ENCODE measurements around the gene BRAF.
A peak's percentile ranks its signal among the peaks of the same experiment; 100 is the strongest.
"Not testable (repeated sequence)": the region's sequence is repeated elsewhere in the genome, so short reads cannot be mapped to it uniquely, and the experiment has no call there.

BRAF gene

GRCh38 chr7:140924821-140925421 lies at the start of gene BRAF:
TSS of gene BRAF (minus strand) at chr7:140924929. CDS start at chr7:140924703, 226 bp downstream.
- DNase-seq (ENCODE audit: low spot score), result peak; percentile 86

GRCh38 chr7:140972876-140973829 lies 48.4 kb upstream of the BRAF start:
- no peak for DNase-seq (ENCODE audit: low spot score)

GRCh38 chr7:140972344-140972743 lies 47.6 kb upstream of the BRAF start:
- no peak for DNase-seq (ENCODE audit: low spot score)

- DNase-seq (ENCODE audit: low spot score), result no peak
Measured at GRCh38 chr7:140967438-140967837, 42.7 kb upstream of the BRAF start.

GRCh38 chr7:140966561-140967233 lies 42.0 kb upstream of the BRAF start:
- DNase-seq (ENCODE audit: low spot score), result no peak

- no peak for DNase-seq (ENCODE audit: low spot score)
Measured at GRCh38 chr7:140961117-140961516, 36.4 kb upstream of the BRAF start.

DNA sequence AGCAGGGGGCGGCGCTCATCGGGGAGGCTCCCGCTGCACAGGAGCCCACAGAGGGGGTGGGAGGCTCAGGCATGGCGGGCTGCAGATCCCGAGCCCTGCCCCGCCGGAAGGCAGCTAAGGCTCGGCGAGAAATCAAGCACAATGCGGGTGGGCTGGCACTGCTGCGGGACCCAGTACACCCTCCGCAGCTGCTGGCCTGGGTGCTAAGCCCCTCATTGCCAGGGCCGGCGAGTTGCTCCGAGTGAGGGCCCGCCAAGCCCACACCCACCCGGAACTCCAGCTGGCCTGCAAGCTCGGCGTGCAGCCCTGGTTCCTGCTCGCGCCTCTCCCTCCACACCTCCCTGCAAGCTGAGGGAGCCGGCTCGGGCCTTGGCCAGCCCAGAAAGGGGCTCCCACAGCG lies 32.3 kb upstream of the BRAF start:
- not testable (repeated sequence) for DNase-seq (ENCODE audit: low spot score)

- no peak for DNase-seq (ENCODE audit: low spot score)
Measured at GRCh38 chr7:140945940-140946339, 21.2 kb upstream of the BRAF start.

GRCh38 chr7:140942242-140942641 lies 17.5 kb upstream of the BRAF start:
- DNase-seq (ENCODE audit: low spot score), result not testable (repeated sequence)

GRCh38 chr7:140940898-140941297 lies 16.2 kb upstream of the BRAF start:
- DNase-seq (ENCODE audit: low spot score), result no peak

DNA sequence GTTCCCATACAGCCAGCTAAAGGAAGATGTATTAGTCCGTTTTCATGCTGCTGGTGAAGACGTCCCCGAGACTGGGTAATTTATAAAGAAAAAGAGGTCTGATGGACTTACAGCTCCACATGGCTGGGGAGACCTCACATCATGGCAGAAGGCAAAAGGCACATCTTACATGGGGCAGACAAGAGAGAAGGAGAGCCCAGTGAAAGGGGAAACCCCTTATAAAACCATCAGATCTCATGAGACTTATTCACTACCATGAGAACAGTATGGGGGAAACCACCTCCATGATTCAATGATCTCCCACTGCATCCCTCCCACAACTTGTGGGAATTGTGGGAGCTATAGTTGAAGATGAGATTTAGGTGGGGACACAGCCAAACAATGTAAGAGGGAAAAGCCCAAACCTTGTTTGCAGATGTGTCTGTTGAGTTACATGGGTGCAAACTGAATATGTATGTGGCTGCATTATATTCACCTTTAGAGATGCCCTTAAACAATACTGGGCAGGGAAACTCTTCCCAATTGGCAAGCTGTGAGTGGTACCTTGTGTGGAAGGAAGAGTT lies 13.1 kb upstream of the BRAF start:
- no peak for DNase-seq (ENCODE audit: low spot score)

DNA sequence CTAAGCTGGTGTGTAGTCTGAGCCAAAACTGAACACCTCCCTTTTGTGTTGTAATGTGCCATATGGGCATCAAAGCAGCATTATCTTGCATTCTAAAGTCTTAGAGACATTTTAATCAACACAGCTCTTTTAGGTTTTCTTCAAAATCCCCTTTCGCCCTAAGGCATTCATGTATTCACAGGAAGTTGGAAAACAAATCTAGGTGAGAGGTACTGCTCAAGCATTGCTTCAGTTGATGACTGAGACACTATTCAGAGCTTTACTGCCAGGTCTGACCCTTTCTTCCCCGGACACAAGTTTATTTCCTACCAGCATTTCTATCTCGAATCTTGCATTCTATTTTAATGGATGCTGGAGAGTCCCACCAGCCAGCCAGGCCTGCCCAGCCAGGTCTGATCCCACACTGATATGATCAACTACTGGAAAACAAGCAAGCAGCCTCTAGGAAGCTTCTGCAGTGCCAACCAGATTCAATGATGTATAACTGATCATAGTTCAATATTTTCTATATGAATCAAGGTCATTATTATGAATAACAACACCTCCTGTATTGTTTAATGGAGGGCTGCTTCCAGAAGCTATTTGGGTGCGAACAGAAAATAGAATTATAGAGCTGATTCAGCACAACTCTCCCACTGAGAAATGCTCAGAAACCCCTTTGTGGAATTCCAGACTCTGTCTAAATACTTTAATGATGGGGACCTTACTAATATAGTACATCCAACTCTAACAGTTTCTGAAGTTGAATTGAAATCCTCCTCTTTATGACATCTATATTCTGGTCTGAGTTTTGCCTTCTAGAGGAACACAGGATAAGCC lies 4.0 kb upstream of the BRAF start:
- DNase-seq (ENCODE audit: low spot score), result no peak

GRCh38 chr7:140927945-140928344 lies 3.2 kb upstream of the BRAF start:
- DNase-seq (ENCODE audit: low spot score), result not testable (repeated sequence)

DNA sequence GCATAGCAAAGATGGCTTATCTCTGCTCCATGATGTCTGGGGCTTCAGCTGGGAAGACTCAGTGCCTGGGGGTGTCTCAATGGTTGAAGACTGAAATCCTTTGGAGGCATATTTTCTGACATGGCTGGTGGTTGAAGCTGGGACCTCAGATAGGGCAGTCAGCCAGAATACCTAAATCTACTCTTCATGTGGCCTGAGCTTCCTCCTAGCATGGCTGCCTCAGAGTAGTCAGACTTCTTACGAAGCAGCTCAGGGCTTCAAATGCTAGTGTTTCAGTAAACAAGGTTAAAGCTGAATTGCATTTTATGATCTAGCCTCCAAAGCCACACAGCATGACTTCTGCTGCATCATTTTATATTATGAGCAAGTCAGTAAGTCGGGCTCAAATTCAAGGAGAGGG lies 2.6 kb upstream of the BRAF start:
- DNase-seq (ENCODE audit: low spot score), result no peak

- DNase-seq (ENCODE audit: low spot score), result no peak
Measured at GRCh38 chr7:140926021-140926817, 1.5 kb upstream of the BRAF start.

- peak; percentile 55 for DNase-seq (ENCODE audit: low spot score)
Measured at GRCh38 chr7:140924019-140924820, 509 bp downstream of the BRAF start.

- DNase-seq (ENCODE audit: low spot score), result peak; percentile 16
Measured at GRCh38 chr7:140923358-140924006, 1.2 kb downstream of the BRAF start.

- DNase-seq (ENCODE audit: low spot score), result no peak
Measured at GRCh38 chr7:140922741-140923345, 1.9 kb downstream of the BRAF start.

- no peak for DNase-seq (ENCODE audit: low spot score)
Measured at GRCh38 chr7:140920745-140921144, 4.0 kb downstream of the BRAF start.
